GOT3 (cell line): ENCODE measurements around the gene HLA-DMB.

ENCODE experiments used
- DNase-seq: peaks from one replicate; lab custom pipeline; 2025; ENCODE audit warnings: mixed read lengths; lab: John Stamatoyannopoulos, UW

Gene HLA-DMB

DNA sequence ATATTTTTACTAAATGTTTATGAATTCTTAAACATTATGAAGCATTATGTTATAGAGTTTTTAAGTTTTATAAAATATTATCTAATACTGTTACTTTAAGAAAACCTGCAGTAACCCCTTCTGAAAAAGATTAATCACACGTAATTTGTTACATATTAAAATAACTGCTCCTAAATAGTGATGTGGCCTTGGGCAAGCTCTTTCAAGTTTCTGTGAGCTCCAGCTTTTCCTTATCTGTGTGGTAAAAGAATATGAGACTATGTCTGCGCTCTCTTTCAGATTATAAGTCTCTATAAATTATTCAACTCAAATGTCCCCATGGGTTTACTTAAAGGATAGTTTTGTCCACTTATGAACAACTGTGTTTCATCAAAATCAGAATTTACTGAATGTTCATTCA lies 31.9 kb downstream of the HLA-DMB start:
- DNase-seq, result no peak

DNA sequence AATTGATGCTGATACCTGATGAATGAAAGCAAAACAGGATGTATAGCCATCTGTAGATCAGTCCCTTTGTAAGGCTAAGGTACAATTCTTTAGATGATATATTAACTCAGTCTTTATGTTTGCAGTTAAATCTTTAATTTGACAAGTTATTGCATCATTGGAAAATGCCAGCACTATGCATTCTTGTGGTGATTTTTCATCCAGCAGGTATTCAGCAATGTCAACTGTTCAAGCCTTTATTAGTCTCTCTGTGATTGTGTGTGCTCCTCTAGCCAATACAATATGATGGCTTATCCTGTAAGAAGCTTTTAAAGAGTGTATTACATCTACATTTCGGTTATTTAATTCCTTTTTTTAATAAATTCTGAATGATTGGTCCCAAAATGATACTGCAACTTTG lies 34.3 kb downstream of the HLA-DMB start:
- DNase-seq, result no peak

DNA sequence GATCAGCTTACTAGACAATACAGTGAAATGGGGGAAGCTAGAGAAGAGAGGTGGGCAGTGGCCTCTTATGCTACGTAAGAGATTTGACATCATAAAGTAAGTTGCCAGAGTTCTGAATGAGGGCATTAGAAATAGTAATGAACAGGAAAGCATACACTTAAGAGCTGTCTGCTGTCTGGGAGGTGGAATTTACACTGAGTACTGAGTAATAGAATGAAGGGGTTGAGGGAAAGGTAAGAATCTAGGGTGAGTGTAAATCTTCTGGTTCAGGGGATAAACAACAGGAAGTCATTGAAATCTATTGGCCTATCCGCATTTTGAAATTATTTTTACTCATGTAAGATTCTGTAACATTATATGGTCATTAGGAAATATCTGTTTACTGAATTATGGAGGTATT lies 35.8 kb downstream of the HLA-DMB start:
- DNase-seq, result no peak

DNA sequence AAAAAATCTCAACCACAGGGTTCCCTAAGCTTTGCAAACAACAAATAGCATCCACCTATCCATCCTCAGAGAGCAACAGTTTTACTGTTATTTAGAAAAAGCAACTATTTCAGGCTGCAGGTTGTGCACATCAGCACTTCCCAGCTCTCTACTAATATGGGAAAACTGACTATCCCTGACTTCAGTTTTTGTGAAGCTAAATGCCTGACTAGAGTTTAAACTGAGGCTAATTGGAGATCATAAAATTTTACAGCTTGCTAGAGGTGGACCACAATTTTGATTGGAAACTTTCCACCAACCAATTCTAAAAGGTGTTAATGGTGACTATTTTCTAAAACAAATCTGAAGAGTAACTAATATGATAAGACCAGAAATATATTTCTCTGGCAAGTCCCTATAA lies 36.9 kb downstream of the HLA-DMB start:
- DNase-seq, result no peak

DNA sequence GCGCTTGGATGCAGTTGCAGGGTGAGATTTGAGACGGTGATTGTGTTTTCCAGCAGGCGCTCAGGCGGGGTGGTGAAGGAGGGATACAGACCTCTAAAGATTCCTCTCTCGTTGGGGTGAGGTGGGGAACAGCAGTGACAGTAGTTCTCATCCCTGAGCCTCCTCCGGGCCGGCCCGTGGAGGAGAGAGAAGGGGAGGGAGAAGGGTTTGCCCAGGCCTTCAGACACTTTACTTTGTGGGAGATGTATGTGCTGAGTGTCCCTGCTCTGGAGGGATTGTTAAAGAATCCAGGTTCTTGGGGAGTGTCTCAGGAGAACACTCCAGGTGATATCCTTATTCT lies 45.9 kb downstream of the HLA-DMB start:
- no peak for DNase-seq

DNA sequence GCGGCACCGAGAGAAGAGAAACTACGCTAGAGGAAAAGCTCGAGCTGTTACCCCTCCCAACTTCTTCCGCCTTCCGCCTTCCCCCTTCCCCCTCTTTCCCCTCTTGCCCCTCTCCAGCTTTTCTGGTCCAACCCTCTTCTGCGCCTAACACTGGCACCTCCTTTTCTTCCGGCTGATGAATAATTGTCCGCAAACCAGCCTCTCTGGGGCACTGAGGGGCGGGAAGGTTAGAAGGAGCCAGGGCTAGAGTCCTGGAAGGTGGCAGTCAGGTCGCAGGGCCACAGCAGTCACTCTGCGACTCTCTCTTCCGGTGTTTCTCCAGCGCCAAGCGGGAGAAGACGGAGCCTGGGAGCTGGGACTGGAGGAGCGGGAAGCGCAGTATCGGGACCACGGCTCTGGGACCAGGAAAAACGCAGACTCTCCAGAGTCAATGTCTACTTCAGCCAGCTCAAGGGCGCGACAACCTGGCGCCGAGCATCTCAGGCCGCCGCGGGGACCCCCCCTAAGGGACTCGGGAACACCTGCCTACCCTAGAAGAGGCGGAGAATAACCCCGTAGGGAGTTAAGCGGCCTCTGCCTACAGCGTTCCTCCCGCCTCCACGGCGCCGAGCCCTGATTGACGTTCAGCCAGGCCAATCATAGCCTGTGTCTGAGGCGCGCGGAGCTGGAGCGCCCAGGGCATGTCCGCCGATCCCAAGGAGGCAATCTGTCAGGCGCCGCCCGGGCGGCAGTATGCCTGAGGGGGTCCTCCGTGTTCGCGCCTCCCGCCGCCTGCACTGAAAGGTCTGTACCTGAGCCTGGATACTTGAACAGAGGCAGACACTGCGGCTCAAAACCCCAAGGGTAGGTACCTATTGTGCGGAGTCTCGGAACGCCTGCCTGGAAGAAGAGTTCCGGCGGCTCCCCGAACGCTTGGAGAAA lies 46.5 kb downstream of the HLA-DMB start:
- DNase-seq, result peak; percentile 85

DNA sequence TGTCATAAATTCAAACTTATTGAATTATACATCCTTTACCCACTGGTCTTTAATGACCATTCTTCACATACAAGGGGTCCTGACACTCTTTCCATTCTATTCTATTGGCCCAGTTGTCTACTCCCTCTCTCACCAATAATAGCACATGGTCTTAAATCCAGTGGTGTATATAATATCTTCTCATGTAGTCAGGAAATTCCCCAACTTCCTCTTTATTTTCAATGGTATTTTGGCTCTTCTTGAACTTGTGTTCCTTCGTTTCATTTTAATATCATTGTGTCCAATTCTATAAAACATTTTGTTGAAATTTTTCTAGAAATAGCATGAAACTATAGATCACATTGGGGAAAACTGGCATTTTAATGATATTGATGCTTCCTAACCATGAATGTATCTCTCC lies 50.0 kb downstream of the HLA-DMB start:
- no peak for DNase-seq

DNA sequence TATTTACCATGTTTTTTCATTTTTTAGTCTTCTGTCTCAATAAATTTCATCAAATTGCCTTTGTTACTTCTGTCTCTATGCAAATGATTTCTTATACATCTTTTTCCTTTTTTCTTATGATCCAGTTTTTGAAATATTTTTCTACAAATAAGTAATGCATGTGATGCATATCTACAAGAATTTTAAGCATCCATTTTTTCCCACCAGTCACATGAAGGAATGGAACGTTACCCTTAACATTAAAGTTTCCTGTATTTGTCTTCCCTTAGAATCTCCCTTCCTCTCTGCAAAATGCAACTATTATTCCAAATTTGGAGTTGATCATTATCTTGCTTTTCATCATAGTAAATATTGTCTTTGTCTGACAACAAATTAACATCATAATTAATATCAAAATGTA lies 51.3 kb downstream of the HLA-DMB start:
- no peak for DNase-seq

DNA sequence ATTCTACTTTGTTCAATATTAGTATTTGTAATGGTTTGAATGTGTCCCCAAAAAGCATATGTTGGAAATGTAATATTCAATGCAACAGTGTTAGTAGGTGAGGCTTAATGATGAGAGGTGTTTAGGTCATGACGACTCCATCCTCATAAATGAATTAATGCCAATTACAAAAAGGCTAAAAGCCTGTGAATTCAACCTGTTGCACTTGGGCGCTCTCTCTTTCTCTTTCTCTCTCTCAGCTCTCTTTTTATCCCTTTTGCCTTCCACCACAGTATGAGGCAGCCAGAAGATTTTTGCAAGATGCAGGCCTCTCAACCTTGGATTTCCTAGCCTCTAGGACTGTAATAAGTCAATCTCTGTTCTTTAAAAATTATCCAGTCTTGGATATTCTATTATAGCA lies 52.3 kb downstream of the HLA-DMB start:
- no peak for DNase-seq

DNA sequence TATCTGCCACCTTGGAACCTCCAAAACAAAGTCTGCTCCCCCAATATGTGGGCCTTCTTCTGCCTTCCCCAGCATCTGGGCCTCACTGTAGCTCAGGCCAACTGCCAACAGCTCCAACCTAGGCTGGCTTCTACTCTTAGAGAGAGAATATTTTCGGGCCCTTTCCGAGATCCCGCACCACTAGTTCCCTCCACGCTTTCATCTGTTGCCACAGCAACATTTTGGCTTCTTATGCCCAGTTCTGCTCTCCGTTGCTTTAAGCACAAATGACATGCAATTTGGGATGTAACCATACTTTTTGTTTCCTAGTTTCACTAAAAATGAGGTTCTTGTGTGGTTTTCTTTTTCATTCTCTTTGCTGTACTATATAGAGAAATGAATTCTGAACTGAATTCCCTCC lies 53.2 kb downstream of the HLA-DMB start:
- DNase-seq, result no peak

DNA sequence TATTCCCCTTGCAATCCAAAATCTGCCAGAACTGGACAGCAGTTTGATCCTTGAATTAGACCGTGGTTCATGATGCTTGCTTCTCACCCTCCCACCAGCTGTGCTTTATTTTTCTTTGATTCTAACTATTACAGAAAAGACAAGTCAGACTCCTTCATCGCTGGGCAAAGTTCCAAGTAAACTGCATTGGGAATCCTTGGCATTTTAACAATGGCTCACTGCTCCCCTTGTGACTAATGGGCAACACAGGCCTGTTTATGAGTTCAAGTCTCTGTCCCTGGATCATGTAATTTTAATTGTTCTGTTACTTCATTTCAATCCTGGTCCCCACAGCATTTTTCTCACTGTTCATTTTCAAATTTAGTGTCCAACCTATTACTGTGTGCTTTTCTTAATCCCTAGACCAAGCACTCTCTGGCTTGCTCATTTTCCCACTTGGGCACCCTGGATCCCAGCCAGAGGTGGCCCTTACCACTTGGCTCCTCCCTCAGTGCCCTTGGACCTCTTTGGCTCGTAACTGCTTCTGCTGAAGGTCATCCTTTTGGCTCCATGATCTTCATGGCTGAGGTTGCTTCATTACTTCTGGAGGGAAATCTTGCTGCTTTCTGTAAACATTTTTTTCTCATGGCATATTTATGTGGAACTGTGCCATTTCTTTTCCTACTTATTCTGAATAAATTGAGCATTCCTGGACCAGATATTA lies 54.0 kb downstream of the HLA-DMB start:
- no peak for DNase-seq

DNA sequence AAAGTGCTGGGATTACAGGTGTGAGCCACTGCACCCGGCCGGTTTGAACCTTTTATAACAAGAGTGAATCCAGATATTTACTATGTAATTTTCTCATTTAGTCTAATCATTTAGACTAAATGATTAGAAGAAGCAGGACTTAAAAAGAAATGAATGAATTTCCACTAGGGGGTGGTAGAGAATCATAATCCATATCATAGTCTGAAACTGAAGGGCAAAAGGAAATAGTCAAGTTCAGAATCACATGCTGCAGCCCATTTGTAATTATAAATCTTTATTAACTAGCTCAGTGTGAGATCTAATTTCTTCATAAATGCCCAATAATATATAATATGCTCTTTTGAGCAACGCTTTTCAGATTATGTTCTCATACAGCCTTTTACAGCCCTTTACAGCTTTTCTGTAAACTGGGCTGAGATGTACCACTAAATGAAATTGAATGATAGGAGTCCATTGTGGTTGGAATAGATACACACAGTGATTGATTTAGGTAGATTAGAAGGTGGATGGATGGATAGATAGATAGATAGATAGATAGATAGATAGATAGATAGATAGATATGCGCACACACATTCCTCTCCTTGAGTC lies 55.0 kb downstream of the HLA-DMB start:
- DNase-seq, result no peak
